HG02852 (cell line): Measurements from ENCODE around the gene PRKCD.

Experiments
- ATAC-seq: cut with Tn5 transposase; IDR thresholded peaks from one replicate; pipeline ENCODE4 v1.9.1; 2021; ENCODE audit warnings: mild to moderate bottlenecking, moderate library complexity; ENCODE audit not compliant: unreplicated experiment

The PRKCD gene

GRCh38 chr3:53213276-53213675 lies 52.3 kb downstream of the PRKCD start:
- ATAC-seq = no peak

- no peak for ATAC-seq
These were observed 54.8 kb downstream of the PRKCD start for GRCh38 chr3:53215816-53216215.

- ATAC-seq = no peak
These were observed 55.7 kb downstream of the PRKCD start for GRCh38 chr3:53216723-53217122.

GRCh38 chr3:53217175-53217574 lies 56.2 kb downstream of the PRKCD start:
- no peak for ATAC-seq

- ATAC-seq = no peak
These were observed 57.1 kb downstream of the PRKCD start for GRCh38 chr3:53218131-53218530.

GRCh38 chr3:53219895-53220483 lies 59.0 kb downstream of the PRKCD start:
- peak; percentile 90 for ATAC-seq

GRCh38 chr3:53221345-53221744 lies 60.3 kb downstream of the PRKCD start:
- no peak for ATAC-seq

GRCh38 chr3:53221827-53222182 lies 60.8 kb downstream of the PRKCD start:
- ATAC-seq = no peak

GRCh38 chr3:53222183-53222901 lies 61.3 kb downstream of the PRKCD start:
- ATAC-seq = no peak

GRCh38 chr3:53223025-53223424 lies 62.0 kb downstream of the PRKCD start:
- ATAC-seq = no peak

- no peak for ATAC-seq
These were observed 62.5 kb downstream of the PRKCD start for GRCh38 chr3:53223541-53223966.

GRCh38 chr3:53224026-53224425 lies 63.0 kb downstream of the PRKCD start:
- no peak for ATAC-seq

- no peak for ATAC-seq
These were observed 63.5 kb downstream of the PRKCD start for GRCh38 chr3:53224536-53224935.

GRCh38 chr3:53225181-53225580 lies 64.2 kb downstream of the PRKCD start:
- ATAC-seq = no peak

GRCh38 chr3:53225651-53226050 lies 64.6 kb downstream of the PRKCD start:
- ATAC-seq = no peak

- no peak for ATAC-seq
These were observed 65.3 kb downstream of the PRKCD start for GRCh38 chr3:53226142-53226840.

GRCh38 chr3:53226841-53227407 lies 65.9 kb downstream of the PRKCD start:
- no peak for ATAC-seq

- no peak for ATAC-seq
These were observed 67.2 kb downstream of the PRKCD start for GRCh38 chr3:53227993-53228885.

- no peak for ATAC-seq
These were observed 68.2 kb downstream of the PRKCD start for GRCh38 chr3:53229171-53229570.

GRCh38 chr3:53229606-53230005 lies 68.6 kb downstream of the PRKCD start:
- ATAC-seq = no peak
